ENCODE data around the gene DCST2. TPM values are rescaled to one million over a fixed set of nuclear protein-coding genes. Genes with fewer than 3 reads are reported as not detected.

The DCST2 gene
- total and polyA plus RNA-seq, 4 donors, result 0.31 to 1.7 (median 1.2) TPM

DNA sequence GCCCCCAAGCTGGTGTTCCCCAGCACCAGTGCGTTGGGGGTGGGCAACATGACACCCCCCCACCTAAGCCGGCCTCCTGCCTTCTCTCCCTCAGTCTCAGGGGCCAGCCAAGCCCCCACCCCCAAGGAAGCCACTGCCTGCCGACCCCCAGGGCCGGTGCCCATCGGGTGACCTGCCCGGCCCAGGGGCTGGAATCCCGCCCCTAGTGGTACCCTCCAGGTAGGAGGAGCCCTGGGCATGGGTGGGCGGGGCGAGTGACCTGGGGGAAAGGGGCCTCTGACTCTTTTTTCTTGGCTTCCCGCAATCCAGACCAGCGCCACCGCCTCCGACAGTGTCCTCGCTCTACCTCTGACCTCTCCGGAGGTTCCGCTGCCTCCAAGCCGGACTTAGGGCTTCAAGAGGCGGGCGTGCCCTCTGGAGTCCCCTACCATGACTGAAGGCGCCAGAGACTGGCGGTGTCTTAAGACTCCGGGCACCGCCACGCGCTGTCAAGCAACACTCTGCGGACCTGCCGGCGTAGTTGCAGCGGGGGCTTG lies 28.6 kb upstream of the DCST2 start:
- no peak for ATAC-seq (ENCODE audit: insufficient read depth, low FRiP score)
- H3K27ac ChIP-seq (ENCODE audit: low read depth in 1 of 2, low read length in 1 of 2), result no peak overlapping the region
- peaks cover 2 to 29% (median 2%) of the 10 kb centered on the region in 4 donors for H3K36me3 ChIP-seq (ENCODE audit: control insufficient read depth in 4 of 4, insufficient read depth in 4 of 4, low read length in 4 of 4)
- no peak overlapping the region for H3K4me3 ChIP-seq
- H3K9ac ChIP-seq (ENCODE audit: insufficient read depth in 1 of 2, low read length in 2 of 2), result no peak overlapping the region
- peaks cover 0 to 2% (median 0%) of the 10 kb centered on the region in 4 donors for H3K9me3 ChIP-seq (ENCODE audit: control insufficient read depth in 4 of 4, insufficient read depth in 3 of 4, low read length in 3 of 4)
- H3K27me3 ChIP-seq (ENCODE audit: control insufficient read depth in 3 of 3, insufficient read depth in 3 of 3, low read length in 2 of 3), result peaks cover 0 to 4% (median 0%) of the 10 kb centered on the region in 3 donors
- peak in 1 of 3 donors; percentile 23 for DNase-seq
- TF ChIP-seq, protein P1, sequence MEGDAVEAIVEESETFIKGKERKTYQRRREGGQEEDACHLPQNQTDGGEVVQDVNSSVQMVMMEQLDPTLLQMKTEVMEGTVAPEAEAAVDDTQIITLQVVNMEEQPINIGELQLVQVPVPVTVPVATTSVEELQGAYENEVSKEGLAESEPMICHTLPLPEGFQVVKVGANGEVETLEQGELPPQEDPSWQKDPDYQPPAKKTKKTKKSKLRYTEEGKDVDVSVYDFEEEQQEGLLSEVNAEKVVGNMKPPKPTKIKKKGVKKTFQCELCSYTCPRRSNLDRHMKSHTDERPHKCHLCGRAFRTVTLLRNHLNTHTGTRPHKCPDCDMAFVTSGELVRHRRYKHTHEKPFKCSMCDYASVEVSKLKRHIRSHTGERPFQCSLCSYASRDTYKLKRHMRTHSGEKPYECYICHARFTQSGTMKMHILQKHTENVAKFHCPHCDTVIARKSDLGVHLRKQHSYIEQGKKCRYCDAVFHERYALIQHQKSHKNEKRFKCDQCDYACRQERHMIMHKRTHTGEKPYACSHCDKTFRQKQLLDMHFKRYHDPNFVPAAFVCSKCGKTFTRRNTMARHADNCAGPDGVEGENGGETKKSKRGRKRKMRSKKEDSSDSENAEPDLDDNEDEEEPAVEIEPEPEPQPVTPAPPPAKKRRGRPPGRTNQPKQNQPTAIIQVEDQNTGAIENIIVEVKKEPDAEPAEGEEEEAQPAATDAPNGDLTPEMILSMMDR (IDR thresholded peaks at IDR 0.05; ENCODE audit: control extremely low read depth, extremely low read depth), result no peak
- 55 to 56% methylated on average over 29 of the region's 29 CpGs for WGBS, 2 donors
- H3K4me1 ChIP-seq (ENCODE audit: control insufficient read depth in 5 of 5, insufficient read depth in 5 of 5, low read length in 5 of 5), result peaks cover 0 to 31% (median 10%) of the 10 kb centered on the region in 5 donors

GRCh38 chr1:155061381-155062150 lies 28.0 kb upstream of the DCST2 start:
- H3K36me3 ChIP-seq (ENCODE audit: control insufficient read depth in 4 of 4, insufficient read depth in 4 of 4, low read length in 4 of 4), result peaks cover 0 to 35% (median 3%) of the 10 kb centered on the region in 4 donors
- peaks cover 0 to 2% (median 0%) of the 10 kb centered on the region in 4 donors for H3K9me3 ChIP-seq (ENCODE audit: control insufficient read depth in 4 of 4, insufficient read depth in 3 of 4, low read length in 3 of 4)
- ATAC-seq (ENCODE audit: insufficient read depth, low FRiP score) (peak; percentile 50), DNase-seq (peak; percentile 73 to 85 (median 75))
- H3K27me3 ChIP-seq (ENCODE audit: control insufficient read depth in 3 of 3, insufficient read depth in 3 of 3, low read length in 2 of 3), result peaks cover 0 to 4% (median 0%) of the 10 kb centered on the region in 3 donors
- no peak overlapping the region for H3K9ac ChIP-seq (ENCODE audit: insufficient read depth in 1 of 2, low read length in 2 of 2)
- no peak overlapping the region for H3K27ac ChIP-seq (ENCODE audit: low read depth in 1 of 2, low read length in 1 of 2)
- 41 to 47% methylated on average over 20 to 21 of the region's 21 CpGs for WGBS, 2 donors
- H3K4me1 ChIP-seq (ENCODE audit: control insufficient read depth in 5 of 5, insufficient read depth in 5 of 5, low read length in 5 of 5), result peaks cover 0 to 31% (median 10%) of the 10 kb centered on the region in 5 donors
- H3K4me3 ChIP-seq, result no peak overlapping the region
- TF ChIP-seq, protein P1 (IDR thresholded peaks at IDR 0.05; ENCODE audit: control extremely low read depth, extremely low read depth), result peak; percentile 96

GRCh38 chr1:155060736-155061135 lies 27.2 kb upstream of the DCST2 start:
- WGBS, 2 donors, result 87 to 92% methylated on average over 8 of the region's 8 CpGs
- peaks cover 0 to 31% (median 10%) of the 10 kb centered on the region in 5 donors for H3K4me1 ChIP-seq (ENCODE audit: control insufficient read depth in 5 of 5, insufficient read depth in 5 of 5, low read length in 5 of 5)

More at GRCh38 chr1:155060736-155061135, 27.2 kb upstream of the DCST2 start:
- no peak overlapping the region for H3K9ac ChIP-seq (ENCODE audit: insufficient read depth in 1 of 2, low read length in 2 of 2)
- no peak overlapping the region for H3K27ac ChIP-seq (ENCODE audit: low read depth in 1 of 2, low read length in 1 of 2)
- no peak overlapping the region for H3K4me3 ChIP-seq
- peaks cover 0 to 42% (median 3%) of the 10 kb centered on the region in 4 donors for H3K36me3 ChIP-seq (ENCODE audit: control insufficient read depth in 4 of 4, insufficient read depth in 4 of 4, low read length in 4 of 4)
- TF ChIP-seq, protein P1 (IDR thresholded peaks at IDR 0.05; ENCODE audit: control extremely low read depth, extremely low read depth), result no peak
- peaks cover 0 to 4% (median 0%) of the 10 kb centered on the region in 3 donors for H3K27me3 ChIP-seq (ENCODE audit: control insufficient read depth in 3 of 3, insufficient read depth in 3 of 3, low read length in 2 of 3)
- ATAC-seq (ENCODE audit: insufficient read depth, low FRiP score), result no peak
- DNase-seq, result no peak
- peaks cover 0 to 2% (median 0%) of the 10 kb centered on the region in 4 donors for H3K9me3 ChIP-seq (ENCODE audit: control insufficient read depth in 4 of 4, insufficient read depth in 3 of 4, low read length in 3 of 4)
